Large intestine (tissue), 3 donors: Measurements from ENCODE around the gene MAPK1. TPM values are rescaled to one million over a fixed set of nuclear protein-coding genes. Genes with fewer than 3 reads are reported as not detected.
"Not testable (repeated sequence)": the region's sequence is repeated elsewhere in the genome, so short reads cannot be mapped to it uniquely, and the experiment has no call there.

Source experiments
- DNase-seq, 2 donors: peaks; one replicate each; pipeline versions ENCODE4 v3.0.0 to v3.0.0-alpha.2; 2013
- H3K27ac ChIP-seq: one replicate; pipeline ENCODE4 v1.5.1; 2013; ENCODE audit warnings: low read length
- H3K27me3 ChIP-seq: 2 replicates; pipeline ENCODE4 v1.6.1; 2013; ENCODE audit warnings: low read length; ENCODE audit not compliant: control insufficient read depth, insufficient read depth
- H3K36me3 ChIP-seq: 2 replicates; pipeline ENCODE4 v1.6.1; 2013; ENCODE audit warnings: low read length; ENCODE audit not compliant: control insufficient read depth, insufficient read depth
- H3K4me1 ChIP-seq: one replicate; pipeline ENCODE4 v1.6.1; 2013; ENCODE audit warnings: low read length; ENCODE audit not compliant: control insufficient read depth, insufficient read depth
- H3K4me3 ChIP-seq: one replicate; pipeline ENCODE4 v1.5.1; 2013; ENCODE audit warnings: low read length
- H3K9me3 ChIP-seq: one replicate; pipeline ENCODE4 v1.6.1; 2013; ENCODE audit warnings: mild to moderate bottlenecking, low read depth, low read length, moderate library complexity; ENCODE audit not compliant: control insufficient read depth
- WGBS: methylation state at CpG from one replicate; pipeline ENCODE4 v1.1.5; 2013; ENCODE audit warnings: low lambda C conversion rate; ENCODE audit not compliant: insufficient coverage; 5-methylcytosine and 5-hydroxymethylcytosine counted together
- polyA plus RNA-seq: library from polyadenylated mRNA; unstranded; fragments of 120-200 nt; gene quantifications from one replicate; pipeline ENCODE4 v1.2.1, GENCODE V29; 2013

Gene MAPK1
- polyA plus RNA-seq, 1 donor, result 79.0 TPM

- Histone ChIP-seq H3K4me3 (no peak overlapping the region), H3K36me3 (peaks cover 11% of the 10 kb centered on the region), H3K27ac (no peak overlapping the region), H3K4me1 (peaks cover 18% of the 10 kb centered on the region), H3K27me3 (no peaks in the 10 kb centered on the region), H3K9me3 (no peaks in the 10 kb centered on the region)
- no CpG with 5 or more reads among the region's 7 CpGs for WGBS
- peak; percentile 21 to 57 for DNase-seq
These were observed 112.9 kb downstream of the MAPK1 start for GRCh38 chr22:21754523-21754922.

GRCh38 chr22:21753374-21754111 is 113.9 kb downstream of the MAPK1 start:
- H3K4me3 ChIP-seq, result no peak overlapping the region
- peaks cover 18% of the 10 kb centered on the region for H3K4me1 ChIP-seq
- H3K27me3 ChIP-seq, result no peaks in the 10 kb centered on the region
- H3K27ac ChIP-seq, result no peak overlapping the region
- no peaks in the 10 kb centered on the region for H3K9me3 ChIP-seq
- H3K36me3 ChIP-seq, result peaks cover 3% of the 10 kb centered on the region
- no CpG with 5 or more reads among the region's 14 CpGs for WGBS
- no peak for DNase-seq

GRCh38 chr22:21752276-21752675 is 115.2 kb downstream of the MAPK1 start:
- Histone ChIP-seq H3K36me3 (peaks cover under 1% of the 10 kb centered on the region), H3K4me3 (no peak overlapping the region), H3K4me1 (peaks cover 18% of the 10 kb centered on the region), H3K9me3 (no peaks in the 10 kb centered on the region), H3K27me3 (no peaks in the 10 kb centered on the region), H3K27ac (no peak overlapping the region)
- DNase-seq, result no peak
- WGBS, result no CpG with 5 or more reads among the region's 4 CpGs

- H3K27ac ChIP-seq, result no peak overlapping the region
- H3K4me1 ChIP-seq, result no peaks in the 10 kb centered on the region
- no peak overlapping the region for H3K4me3 ChIP-seq
- no peaks in the 10 kb centered on the region for H3K36me3 ChIP-seq
- WGBS, result no CpG with 5 or more reads among the region's 8 CpGs
- DNase-seq, result no peak
- no peaks in the 10 kb centered on the region for H3K9me3 ChIP-seq
- H3K27me3 ChIP-seq, result no peaks in the 10 kb centered on the region
These were observed 121.5 kb downstream of the MAPK1 start for GRCh38 chr22:21745948-21746347.

- not testable (repeated sequence) for H3K4me1 ChIP-seq, H3K9me3 ChIP-seq, H3K27me3 ChIP-seq, H3K27ac ChIP-seq, H3K4me3 ChIP-seq, H3K36me3 ChIP-seq, DNase-seq
- no CpG with 5 or more reads among the region's 6 CpGs for WGBS
These were observed 122.5 kb downstream of the MAPK1 start for GRCh38 chr22:21744917-21745316.

GRCh38 chr22:21741790-21742189 is 125.7 kb downstream of the MAPK1 start:
- WGBS, result 93% methylated on average over 3 of the region's 6 CpGs
- Histone ChIP-seq H3K4me1 (no peaks in the 10 kb centered on the region), H3K9me3 (no peaks in the 10 kb centered on the region), H3K36me3 (no peaks in the 10 kb centered on the region), H3K27ac (no peak overlapping the region), H3K27me3 (peaks cover 4% of the 10 kb centered on the region), H3K4me3 (no peak overlapping the region)
- DNase-seq, result no peak

- Histone ChIP-seq H3K27ac (no peak overlapping the region), H3K36me3 (no peaks in the 10 kb centered on the region), H3K4me3 (no peak overlapping the region), H3K4me1 (no peaks in the 10 kb centered on the region), H3K9me3 (peaks cover 3% of the 10 kb centered on the region), H3K27me3 (peaks cover 9% of the 10 kb centered on the region)
- no CpG with 5 or more reads among the region's 10 CpGs for WGBS
- DNase-seq, result no peak
These were observed 126.4 kb downstream of the MAPK1 start for GRCh38 chr22:21741059-21741458.

- Histone ChIP-seq H3K4me3 (no peak overlapping the region), H3K27ac (no peak overlapping the region), H3K27me3 (peaks cover 9% of the 10 kb centered on the region), H3K36me3 (no peaks in the 10 kb centered on the region), H3K4me1 (peaks cover 3% of the 10 kb centered on the region), H3K9me3 (peaks cover 3% of the 10 kb centered on the region)
- 80% methylated on average over 1 of the region's 5 CpGs for WGBS
- no peak for DNase-seq
These were observed 127.5 kb downstream of the MAPK1 start for GRCh38 chr22:21739828-21740377.

- Histone ChIP-seq H3K27me3 (peaks cover 18% of the 10 kb centered on the region), H3K4me3 (no peak overlapping the region), H3K4me1 (peaks cover 9% of the 10 kb centered on the region), H3K9me3 (peaks cover 3% of the 10 kb centered on the region), H3K27ac (no peak overlapping the region), H3K36me3 (no peaks in the 10 kb centered on the region)
- WGBS, result 20% methylated on average over 1 of the region's 7 CpGs
- no peak for DNase-seq
These were observed 128.5 kb downstream of the MAPK1 start for GRCh38 chr22:21738966-21739365.

- H3K9me3 ChIP-seq, result peaks cover 3% of the 10 kb centered on the region
- H3K27me3 ChIP-seq, result peaks cover 25% of the 10 kb centered on the region
- DNase-seq, result no peak
- no peak overlapping the region for H3K4me3 ChIP-seq
- WGBS, result no CpG with 5 or more reads among the region's 8 CpGs
- peaks cover 9% of the 10 kb centered on the region for H3K4me1 ChIP-seq
- no peak overlapping the region for H3K27ac ChIP-seq
- no peaks in the 10 kb centered on the region for H3K36me3 ChIP-seq
These were observed 129.4 kb downstream of the MAPK1 start for GRCh38 chr22:21738081-21738480.

GRCh38 chr22:21736948-21737347 is 130.5 kb downstream of the MAPK1 start:
- no peak for DNase-seq

More at GRCh38 chr22:21736948-21737347, 130.5 kb downstream of the MAPK1 start:
- Histone ChIP-seq H3K36me3 (no peaks in the 10 kb centered on the region), H3K4me3 (no peak overlapping the region), H3K9me3 (peaks cover 3% of the 10 kb centered on the region), H3K27me3 (peaks cover 25% of the 10 kb centered on the region), H3K27ac (no peak overlapping the region), H3K4me1 (peaks cover 9% of the 10 kb centered on the region)
- WGBS, result no CpG with 5 or more reads among the region's 9 CpGs
